T1000 (cell line): ENCODE results near the gene TMEM170A.
A peak's percentile ranks its signal among the peaks of the same experiment; 100 is the strongest.
"Not testable (repeated sequence)": the region's sequence is repeated elsewhere in the genome, so short reads cannot be mapped to it uniquely, and the experiment has no call there.

Experiments
- DNase-seq: peaks from one replicate; lab custom pipeline; 2025; ENCODE audit warnings: mixed read lengths; lab: John Stamatoyannopoulos, UW

TMEM170A gene

GRCh38 chr16:75452464-75453190, 11.9 kb downstream of the TMEM170A start:
- DNase-seq, result no peak

- DNase-seq, result no peak
Measured at GRCh38 chr16:75446416-75446815, 18.1 kb downstream of the TMEM170A start.

GRCh38 chr16:75445298-75445697, 19.2 kb downstream of the TMEM170A start:
- no peak for DNase-seq

- DNase-seq, result no peak
Measured at GRCh38 chr16:75443298-75443697, 21.2 kb downstream of the TMEM170A start.

GRCh38 chr16:75433732-75434413, 30.6 kb downstream of the TMEM170A start:
- DNase-seq, result peak; percentile 65

- peak; percentile 83 for DNase-seq
Measured at GRCh38 chr16:75432828-75433731, 31.4 kb downstream of the TMEM170A start, which contains the start of gene CFDP1. TSS of gene CFDP1 (minus strand) at chr16:75433503. CDS start at chr16:75433352, 151 bp downstream.

GRCh38 chr16:75429621-75430403, 34.7 kb downstream of the TMEM170A start:
- DNase-seq, result no peak

- DNase-seq, result not testable (repeated sequence)
Measured at GRCh38 chr16:75426524-75426923, 38.0 kb downstream of the TMEM170A start.

- not testable (repeated sequence) for DNase-seq
Measured at GRCh38 chr16:75424105-75424762, 40.3 kb downstream of the TMEM170A start.

- DNase-seq, result no peak
Measured at GRCh38 chr16:75423723-75424104, 40.8 kb downstream of the TMEM170A start.

GRCh38 chr16:75421820-75422126, 42.7 kb downstream of the TMEM170A start:
- no peak for DNase-seq

GRCh38 chr16:75420987-75421819, 43.3 kb downstream of the TMEM170A start:
- DNase-seq, result no peak

- no peak for DNase-seq
Measured at GRCh38 chr16:75416904-75417565, 47.5 kb downstream of the TMEM170A start.

- no peak for DNase-seq
Measured at GRCh38 chr16:75415169-75415905, 49.2 kb downstream of the TMEM170A start.

- no peak for DNase-seq
Measured at GRCh38 chr16:75413951-75414350, 50.5 kb downstream of the TMEM170A start.

GRCh38 chr16:75406943-75407342, 57.5 kb downstream of the TMEM170A start:
- DNase-seq, result no peak

GRCh38 chr16:75402821-75403475, 61.5 kb downstream of the TMEM170A start:
- no peak for DNase-seq

- DNase-seq, result no peak
Measured at GRCh38 chr16:75402159-75402820, 62.2 kb downstream of the TMEM170A start.
